K562 (cell line): ENCODE data around the gene SLC6A6. TPM values are rescaled to one million over a fixed set of nuclear protein-coding genes. Genes with fewer than 3 reads are reported as not detected.

Experiments
- ATF7 ChIP-seq: fragments of 450-650 bp; IDR thresholded peaks from 2 replicates; pipeline ENCODE4 v1.7.1; 2014; ENCODE audit warnings: mild to moderate bottlenecking, moderate library complexity
- CEBPG ChIP-seq, 3 experiments: fragments of 200-800 bp in 1 of 3; sonication (Bioruptor generic) in 1 of 3; sonication (generic) in 1 of 3; formaldehyde crosslinking in 1 of 3; IDR thresholded peaks in 2 of 3; conservative IDR thresholded peaks in 1 of 3; 2 replicates each; pipeline versions ENCODE4 v1.6.1 to v1.8.0; 2016 to 2022; ENCODE audit warnings: missing compliant biosample characterization in 2 of 3, missing genetic modification characterization in 2 of 3, mild to moderate bottlenecking in 1 of 3, missing genetic modification reagents in 1 of 3
- CREB5 ChIP-seq: fragments of 250-450 bp; sonication (Bioruptor Pico); IDR thresholded peaks from 2 replicates; pipeline ENCODE4 v1.5.0; 2020; ENCODE audit warnings: mild to moderate bottlenecking
- CUX1 ChIP-seq: fragments of 200-800 bp; sonication (Bioruptor generic); IDR thresholded peaks from 2 replicates; pipeline ENCODE4 v1.6.1; 2016; ENCODE audit warnings: missing genetic modification characterization, missing compliant biosample characterization
- E2F4 ChIP-seq: sonication (generic); formaldehyde crosslinking; IDR thresholded peaks from 2 replicates; pipeline ENCODE4 v1.8.0; 2022; ENCODE audit warnings: mild to moderate bottlenecking, low read depth, missing genetic modification reagents
- ESRRB ChIP-seq: fragments of 250-450 bp; sonication (Bioruptor Pico); IDR thresholded peaks from 2 replicates; pipeline ENCODE4 v1.5.0; 2020; ENCODE audit warnings: mild to moderate bottlenecking, moderate library complexity, borderline replicate concordance
- MED1 ChIP-seq: sonication (generic); formaldehyde crosslinking; IDR thresholded peaks from 2 replicates; pipeline ENCODE4 v1.8.1; 2023; ENCODE audit warnings: missing genetic modification reagents, borderline replicate concordance
- ZNF274 ChIP-seq: IDR thresholded peaks from 2 replicates; pipeline ENCODE4 v1.6.1; 2011; ENCODE audit warnings: low read depth, mild to moderate bottlenecking, low read length, moderate library complexity, borderline replicate concordance
- ZNF717 ChIP-seq: fragments of 250-450 bp; sonication (Bioruptor Pico); IDR thresholded peaks from 2 replicates; pipeline ENCODE4 v1.5.0; 2021
- polyA plus RNA-seq, 8 experiments: library from polyadenylated mRNA; depleted of rRNA in 4 of 8; stranded (reverse) in 5 of 8; unstranded in 3 of 8; fragments of >200 nt; fragmentation: Nextera tagmentation in 2 of 8; fragmentation: Illumina TruSeq in 1 of 8; extraction: Ambion mirVana in 2 of 8; extraction: Trizol in 1 of 8; gene quantifications; 2 replicates each; pipeline versions ENCODE4 v1.2.1 to v1.2.3, GENCODE V29; 2011 to 2014; ENCODE audit warnings: inconsistent platforms in 1 of 8, missing spikeins in 1 of 8
- total RNA-seq, 7 experiments: library from RNA; depleted of rRNA in 6 of 7; stranded (reverse); fragments of >200 nt in 6 of 7; fragmentation: Illumina TruSeq in 2 of 7; extraction: Trizol in 2 of 7; gene quantifications; 2 replicates each; pipeline versions ENCODE4 v1.2.1 to v1.2.3, GENCODE V29; 2011 to 2021; ENCODE audit warnings: low replicate concordance in 1 of 7

SLC6A6 gene
- total and polyA plus RNA-seq, 9 of the 15 experiments (the other 6 are each of a cell fraction or from before 2014, with no cell fraction given), result 12.3 to 203 (median 93.2) TPM

- TF ChIP-seq ZNF274, result no peak
- no peak for TF ChIP-seq MED1 (CRISPR knock-in tag)
- peak; percentile 58; the same call in 1 of the 2 replicates for TF ChIP-seq CEBPG (CRISPR knock-in tag; IDR thresholded peaks at IDR 0.05)
- TF ChIP-seq CEBPG (tag; conservative IDR thresholded peaks at IDR 0.05 in 1 of 2, IDR thresholded peaks at IDR 0.05 in 1 of 2), result peak; percentile 77 to 90
- TF ChIP-seq ESRRB, result no peak
- no peak for TF ChIP-seq CUX1 (CRISPR knock-in tag)
- TF ChIP-seq E2F4 (CRISPR knock-in tag), result no peak
- no peak for TF ChIP-seq ZNF717 (CRISPR knock-in tag)
- no peak for TF ChIP-seq ATF7
- no peak for TF ChIP-seq CREB5 (CRISPR knock-in tag)
Measured at GRCh38 chr3:14525685-14526631, 123.6 kb downstream of the SLC6A6 start (continued).
